GM19035 (cell line): Measurements from ENCODE around the gene LDLRAD4.
A peak's percentile ranks its signal among the peaks of the same experiment; 100 is the strongest.

Experiments used
- ATAC-seq: cut with Tn5 transposase; IDR thresholded peaks from one replicate; pipeline ENCODE4 v1.9.1; 2021; ENCODE audit not compliant: unreplicated experiment

Gene LDLRAD4

GRCh38 chr18:13559754-13560153 lies 341.2 kb downstream of the LDLRAD4 start:
- ATAC-seq, result no peak

GRCh38 chr18:13560306-13560705 lies 341.7 kb downstream of the LDLRAD4 start:
- ATAC-seq, result no peak

- ATAC-seq, result peak; percentile 66
These were observed 344.0 kb downstream of the LDLRAD4 start for GRCh38 chr18:13562494-13563029.

DNA sequence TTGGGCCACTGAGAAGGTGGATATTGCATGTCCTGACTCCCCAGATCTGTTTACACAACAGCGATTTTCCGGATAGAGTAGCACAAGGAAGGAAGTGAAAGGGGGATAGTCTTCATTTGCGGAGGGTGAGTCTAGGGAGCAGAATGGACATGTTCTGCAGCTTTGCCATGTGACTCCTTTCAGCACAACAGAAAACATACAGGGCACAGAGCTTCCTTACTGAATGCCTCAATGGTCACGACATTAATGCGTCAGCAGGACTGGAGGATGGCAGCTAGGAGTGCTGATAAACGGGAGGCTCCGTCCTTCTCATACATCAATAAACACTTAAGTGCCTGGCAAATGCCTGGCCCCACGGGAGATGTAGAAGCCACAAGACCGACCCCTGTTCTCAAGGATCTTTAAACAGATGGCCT lies 344.8 kb downstream of the LDLRAD4 start:
- no peak for ATAC-seq

DNA sequence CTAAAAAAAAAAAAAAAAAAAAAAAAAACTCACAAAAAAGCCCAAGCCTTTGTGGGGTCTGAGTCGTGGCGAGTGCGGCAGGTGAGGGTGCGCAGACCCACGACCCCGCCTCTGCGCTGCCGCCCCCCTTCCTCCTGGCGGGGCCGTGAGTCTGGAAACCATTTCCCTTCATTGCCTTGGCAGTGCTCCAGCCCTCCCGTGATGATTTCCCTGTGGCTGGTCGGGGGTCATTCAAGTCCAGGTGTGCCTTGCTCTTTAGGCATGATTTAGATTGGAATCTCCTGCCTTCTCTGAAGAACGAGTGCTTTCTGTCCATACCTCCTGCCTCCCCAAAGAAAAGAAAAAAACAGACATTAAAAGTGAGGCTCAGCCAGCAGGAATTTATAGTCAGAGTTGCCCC lies 346.0 kb downstream of the LDLRAD4 start:
- ATAC-seq, result no peak

DNA sequence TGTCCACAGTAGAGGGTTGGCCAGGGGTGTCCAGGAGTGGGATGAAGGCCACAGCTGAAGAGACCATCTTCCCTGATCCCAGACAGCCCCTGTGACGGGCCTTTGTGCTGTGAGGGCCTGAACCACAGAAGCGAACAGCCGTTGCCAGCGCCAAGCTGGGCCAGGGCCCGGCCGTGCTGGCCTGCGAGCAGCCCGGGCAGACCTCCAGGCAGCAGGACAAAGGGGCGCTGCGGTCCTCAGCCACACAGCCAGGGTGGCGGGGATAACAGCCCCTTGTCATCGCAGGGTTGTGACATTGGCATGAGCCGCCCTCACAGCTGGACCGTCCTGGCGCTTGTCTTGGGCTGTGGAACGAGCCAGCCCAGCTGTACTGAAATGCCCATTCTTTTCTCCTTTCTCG lies 346.7 kb downstream of the LDLRAD4 start:
- no peak for ATAC-seq

DNA sequence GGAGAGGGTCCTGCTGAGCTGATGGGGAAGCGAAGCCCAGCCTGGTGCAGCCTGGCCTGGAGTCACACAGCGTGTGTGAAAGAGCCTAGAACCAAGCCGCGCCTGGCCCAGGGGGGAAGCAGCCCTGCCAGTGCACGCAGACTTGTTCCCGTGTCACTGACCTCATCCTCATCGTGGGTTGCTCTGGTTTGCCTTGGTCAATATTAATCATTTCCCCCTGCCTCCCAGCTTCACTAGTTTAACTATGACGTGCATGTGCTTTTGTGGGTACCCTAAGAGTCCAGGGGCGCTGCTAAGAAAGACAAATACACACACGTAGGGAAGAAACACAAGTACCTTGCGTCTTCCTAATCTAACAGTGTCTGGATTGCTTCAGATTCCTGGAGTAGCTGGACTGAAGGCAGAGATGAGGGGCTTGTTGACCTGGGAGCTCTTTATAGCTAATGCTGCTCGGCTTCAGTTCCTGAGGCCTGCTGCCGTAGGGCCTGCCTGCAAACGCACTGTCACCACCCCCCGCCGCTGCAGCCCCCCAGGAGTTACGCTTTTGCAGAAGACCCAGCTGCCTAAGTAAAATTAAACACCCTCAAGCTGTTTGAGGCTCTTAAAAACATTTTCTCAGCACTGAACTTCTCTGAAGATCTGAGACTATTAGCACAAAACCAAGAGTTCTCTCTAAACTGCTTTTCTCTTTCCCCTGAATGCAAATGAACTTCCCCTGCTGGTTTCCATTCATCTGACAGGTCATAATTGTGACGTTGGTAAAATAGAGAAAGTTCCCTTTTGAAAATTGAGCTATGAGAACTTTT lies 348.6 kb downstream of the LDLRAD4 start:
- peak; percentile 67 for ATAC-seq

DNA sequence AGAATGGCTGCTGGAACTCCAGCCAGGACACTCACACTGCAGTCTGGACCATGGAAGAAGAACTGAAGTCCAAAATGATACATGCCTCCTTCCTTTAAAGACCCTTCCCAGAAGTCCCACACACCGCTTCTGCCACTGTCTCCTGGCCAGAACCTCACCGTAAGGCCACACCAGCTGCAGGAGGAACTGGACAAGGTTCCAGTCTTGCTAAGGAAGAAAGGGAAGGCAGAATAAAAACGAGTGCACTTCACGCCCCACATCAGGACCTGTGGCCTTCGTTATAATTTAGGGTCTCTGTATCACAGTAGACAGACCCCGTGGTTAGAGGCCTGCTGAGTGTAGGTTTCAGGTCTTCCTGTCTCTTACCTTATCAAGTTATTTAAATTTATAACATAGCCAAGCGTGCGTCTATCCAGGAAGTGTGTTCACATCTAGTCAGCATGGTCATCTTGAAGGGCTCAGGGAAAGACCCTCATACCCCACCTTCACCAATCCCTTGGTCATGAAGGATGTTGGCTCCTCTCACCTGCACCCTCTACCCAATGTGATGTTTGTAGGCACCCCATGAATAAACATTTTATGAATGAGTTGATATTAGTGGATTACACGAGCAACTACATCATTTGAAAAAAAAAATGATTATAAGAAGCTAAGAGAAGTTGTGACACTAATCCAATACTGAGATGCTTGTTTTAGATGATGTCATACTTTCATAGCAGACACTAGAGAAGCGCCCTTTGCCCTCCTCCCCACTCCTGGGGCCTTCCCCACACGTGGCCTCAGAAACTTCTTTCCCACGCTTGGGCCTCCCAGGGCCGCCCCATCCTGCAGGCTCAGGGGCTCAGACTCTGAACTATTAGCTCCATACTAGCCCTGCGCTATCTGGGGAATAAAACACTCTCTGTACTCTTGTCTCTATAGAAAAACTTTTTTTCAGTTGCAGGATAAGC lies 350.2 kb downstream of the LDLRAD4 start:
- ATAC-seq, result peak; percentile 52

GRCh38 chr18:13570216-13570615 lies 351.7 kb downstream of the LDLRAD4 start:
- no peak for ATAC-seq

DNA sequence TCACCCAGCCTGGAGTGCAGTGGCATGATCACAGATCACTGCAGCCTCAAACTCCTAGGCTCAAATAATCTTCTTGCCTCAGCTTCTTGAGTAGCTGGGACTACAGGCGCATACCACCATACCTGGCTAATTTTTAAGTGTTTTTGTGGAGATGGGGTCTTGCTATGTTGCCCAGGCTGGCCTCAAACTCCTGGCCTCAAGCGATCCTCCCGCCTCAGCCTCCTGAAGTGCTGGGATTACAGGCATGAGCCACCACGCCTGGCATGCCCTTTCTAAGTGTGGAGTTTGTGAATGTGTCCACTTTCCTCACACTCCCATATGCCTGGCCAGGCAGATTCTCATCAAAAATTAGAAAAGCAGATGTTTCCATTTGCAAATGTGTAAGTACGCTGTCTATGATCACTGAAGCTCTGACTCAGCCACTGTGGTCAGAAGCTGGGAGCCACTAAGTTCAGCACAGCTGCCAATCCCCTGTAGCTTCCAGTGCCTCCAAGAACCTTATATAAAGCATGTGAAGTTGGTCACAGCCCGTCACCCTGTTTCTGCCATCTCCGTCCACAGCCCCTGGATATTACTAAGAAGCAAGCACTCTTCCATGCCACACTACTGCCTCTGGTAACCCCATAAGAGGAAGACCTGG lies 352.4 kb downstream of the LDLRAD4 start:
- ATAC-seq, result no peak

DNA sequence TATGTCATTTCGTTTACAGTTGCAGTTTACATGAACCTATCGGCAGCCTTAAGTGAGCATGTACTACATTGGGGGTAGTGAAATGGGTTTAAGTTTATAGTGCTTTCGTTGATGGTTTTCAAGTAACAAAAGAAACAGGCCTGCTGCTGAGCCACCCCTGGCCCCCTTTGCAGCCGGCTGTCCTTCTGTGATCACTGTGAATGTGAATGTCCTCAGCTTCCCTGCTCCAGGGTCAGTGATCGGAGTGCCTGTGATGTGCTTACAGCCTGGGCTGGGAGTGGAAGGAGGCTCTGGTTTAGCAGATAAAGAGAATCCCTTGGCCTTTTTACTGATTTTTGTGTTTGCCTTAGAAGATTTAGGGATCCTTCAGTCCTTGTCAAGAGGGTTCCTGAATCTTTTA lies 353.6 kb downstream of the LDLRAD4 start:
- ATAC-seq, result no peak

DNA sequence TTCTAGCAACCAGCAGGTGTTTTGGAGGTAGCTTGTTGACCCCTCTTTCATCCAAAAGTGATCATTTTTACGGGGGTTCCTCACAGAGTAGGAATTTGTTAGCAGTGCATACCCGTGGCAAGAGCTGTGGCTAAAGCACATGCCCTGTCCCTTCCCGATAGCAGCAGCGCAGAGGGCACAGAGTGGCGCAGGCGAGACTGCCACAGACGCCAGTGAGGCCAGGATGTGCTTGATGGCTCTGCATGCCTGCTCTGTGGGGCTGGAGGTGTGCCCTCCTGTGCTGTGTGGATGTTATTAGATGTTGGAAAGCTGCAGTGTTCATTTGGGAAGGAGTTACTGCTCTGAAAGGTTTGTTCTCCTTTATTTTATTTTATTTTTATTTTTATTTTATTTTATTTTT lies 354.2 kb downstream of the LDLRAD4 start:
- ATAC-seq, result no peak

DNA sequence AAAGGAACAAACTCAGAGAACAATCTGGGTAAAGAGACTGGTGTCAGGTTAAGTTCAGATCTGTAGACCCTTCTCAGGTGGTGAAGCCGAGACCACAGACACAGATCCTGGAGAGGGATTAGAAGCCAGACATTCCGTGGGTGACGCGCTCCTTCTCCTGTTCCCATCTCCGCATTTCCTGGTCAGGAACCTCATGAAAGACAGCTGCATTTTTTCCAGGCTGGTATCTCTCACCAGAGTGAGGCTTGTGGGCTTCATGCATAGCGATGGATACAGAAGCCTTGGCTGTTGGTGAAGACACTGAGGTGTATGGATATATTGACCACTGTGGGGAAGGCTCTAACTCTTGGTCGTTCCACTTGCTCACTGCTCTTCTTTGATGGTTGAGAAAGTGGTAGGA lies 355.2 kb downstream of the LDLRAD4 start:
- no peak for ATAC-seq

GRCh38 chr18:13574355-13574754 lies 355.8 kb downstream of the LDLRAD4 start:
- ATAC-seq, result no peak

GRCh38 chr18:13574761-13575160 lies 356.2 kb downstream of the LDLRAD4 start:
- no peak for ATAC-seq

DNA sequence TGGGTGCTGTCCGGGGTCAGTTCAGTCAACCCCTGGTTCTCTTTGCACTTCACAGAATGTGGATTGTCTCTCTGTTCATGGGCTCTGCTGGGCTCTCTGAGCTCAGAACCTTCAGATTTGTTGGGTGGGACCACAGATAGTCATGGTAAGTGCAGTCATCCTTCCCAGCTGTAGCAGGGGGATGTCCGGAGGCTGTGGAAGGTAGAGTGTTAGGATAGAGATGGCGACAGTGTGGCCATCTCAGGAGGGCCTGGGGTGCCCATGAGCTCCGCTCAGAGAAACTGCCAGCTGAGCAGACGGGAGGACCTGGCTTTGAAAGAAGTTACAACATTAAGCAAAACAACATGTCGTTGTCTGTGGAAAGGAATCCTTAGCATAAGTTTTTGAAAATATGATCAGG lies 358.0 kb downstream of the LDLRAD4 start:
- peak; percentile 21 for ATAC-seq

- peak; percentile 81 for ATAC-seq
These were observed 358.6 kb downstream of the LDLRAD4 start for GRCh38 chr18:13577091-13577697.

DNA sequence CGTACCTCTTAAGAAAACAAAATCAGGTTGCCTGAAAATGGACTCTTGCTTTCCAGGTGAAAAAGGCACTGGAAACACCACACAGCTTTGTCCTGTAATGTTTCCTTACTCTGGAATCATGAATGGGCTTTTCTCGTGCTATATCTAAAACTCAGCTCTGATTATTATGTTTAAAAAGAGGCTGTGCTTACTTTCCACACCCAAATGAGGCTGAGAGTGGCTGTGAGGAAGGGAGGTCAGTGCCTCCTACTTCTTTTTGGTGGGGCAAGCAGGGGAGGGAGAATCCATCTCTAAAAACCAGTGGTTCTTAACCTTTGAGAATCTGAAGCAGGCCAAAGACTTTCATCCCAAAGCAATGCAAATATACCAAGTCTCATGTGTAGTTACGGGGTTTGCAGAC lies 359.2 kb downstream of the LDLRAD4 start:
- no peak for ATAC-seq

DNA sequence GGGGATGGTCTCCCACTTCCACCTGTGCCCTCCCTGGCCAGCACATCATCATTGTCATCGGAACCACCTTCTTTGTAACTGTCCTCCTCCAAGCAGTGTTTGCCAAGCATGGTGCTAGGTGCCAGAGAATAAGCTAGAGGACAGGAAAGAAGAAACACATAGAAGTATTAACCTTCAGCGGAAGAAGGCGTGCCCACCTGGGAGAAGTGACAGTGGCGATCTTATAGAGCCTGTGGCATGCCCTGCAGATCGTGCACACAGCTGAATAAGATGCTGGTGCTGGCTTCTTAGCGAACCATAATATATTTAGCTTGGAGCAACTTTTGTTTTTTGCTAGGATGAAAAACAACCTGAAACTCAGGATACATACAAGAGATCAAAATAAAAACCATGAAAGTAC lies 359.8 kb downstream of the LDLRAD4 start:
- ATAC-seq, result no peak

DNA sequence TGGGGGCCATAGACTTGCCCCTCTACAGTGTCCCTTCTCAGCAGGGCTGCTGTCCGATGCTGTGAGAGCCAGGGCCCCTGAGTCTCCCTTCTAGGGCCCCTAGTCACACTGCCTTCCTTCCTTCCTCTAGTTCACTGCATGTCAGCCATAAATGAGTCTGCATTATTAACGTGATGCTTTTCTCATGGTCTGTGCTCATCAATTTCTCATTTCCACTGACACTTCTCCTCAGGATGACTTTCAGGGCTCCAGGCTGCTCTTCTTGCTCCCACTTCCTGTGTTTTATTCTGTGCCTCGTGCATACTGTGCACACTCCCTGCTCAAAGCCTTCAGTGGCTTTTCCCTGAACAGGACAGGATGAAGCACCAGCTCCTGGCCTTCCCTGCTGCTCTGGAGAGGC lies 361.3 kb downstream of the LDLRAD4 start:
- no peak for ATAC-seq

- ATAC-seq, result no peak
These were observed 361.8 kb downstream of the LDLRAD4 start for GRCh38 chr18:13580351-13580750.
